NCI-H2196 (cell line): ENCODE results near the gene BTD.

Source experiments
- DNase-seq: peaks from one replicate; lab custom pipeline; 2025; ENCODE audit not compliant: unreplicated experiment; lab: John Stamatoyannopoulos, UW

Gene BTD

GRCh38 chr3:15660055-15660935 is 58.8 kb downstream of the BTD start:
- no peak for DNase-seq

GRCh38 chr3:15664144-15664543 is 62.6 kb downstream of the BTD start:
- no peak for DNase-seq

GRCh38 chr3:15665510-15666150 is 64.1 kb downstream of the BTD start:
- DNase-seq, result no peak

GRCh38 chr3:15666277-15666676 is 64.7 kb downstream of the BTD start:
- DNase-seq, result no peak

- DNase-seq, result no peak
These were observed 65.9 kb downstream of the BTD start for GRCh38 chr3:15667484-15667883.

- DNase-seq, result no peak
These were observed 72.0 kb downstream of the BTD start for GRCh38 chr3:15673536-15673935.

- DNase-seq, result no peak
These were observed 74.7 kb downstream of the BTD start for GRCh38 chr3:15676259-15676658.

- DNase-seq, result no peak
These were observed 77.8 kb downstream of the BTD start for GRCh38 chr3:15679306-15679705.

- DNase-seq, result no peak
These were observed 80.1 kb downstream of the BTD start for GRCh38 chr3:15681668-15682067.

GRCh38 chr3:15682561-15683185 is 81.1 kb downstream of the BTD start:
- DNase-seq, result no peak

GRCh38 chr3:15683253-15683652 is 81.7 kb downstream of the BTD start:
- DNase-seq, result no peak

- peak; percentile 0 for DNase-seq
These were observed 84.4 kb downstream of the BTD start for GRCh38 chr3:15685927-15686326.

GRCh38 chr3:15690230-15690629 is 88.7 kb downstream of the BTD start:
- DNase-seq, result no peak

- no peak for DNase-seq
These were observed 89.2 kb downstream of the BTD start for GRCh38 chr3:15690748-15691147.

GRCh38 chr3:15693355-15693754 is 91.8 kb downstream of the BTD start:
- no peak for DNase-seq

- DNase-seq, result no peak
These were observed 93.1 kb downstream of the BTD start for GRCh38 chr3:15694628-15695027.
